Activated CD8-positive, alpha-beta memory T cell treated with anti-CD3 and anti-CD28 coated beads, Interleukin-2, amount 50 U/mL, for 48 hours (primary cell): ENCODE results near the gene DUOX1.
"Not testable (repeated sequence)": the region's sequence is repeated elsewhere in the genome, so short reads cannot be mapped to it uniquely, and the experiment has no call there.

Source experiments
- DNase-seq: peaks from one replicate; pipeline ENCODE4 v3.0.0-alpha.2; 2020

DUOX1 gene

GRCh38 chr15:45121706-45122417 is 7.9 kb upstream of the DUOX1 start:
- no peak for DNase-seq

GRCh38 chr15:45122719-45123118 is 7.1 kb upstream of the DUOX1 start:
- no peak for DNase-seq

- no peak for DNase-seq
Measured at GRCh38 chr15:45123397-45123796, 6.4 kb upstream of the DUOX1 start.

GRCh38 chr15:45126535-45127158 is 3.1 kb upstream of the DUOX1 start:
- DNase-seq = no peak

- DNase-seq = no peak
Measured at GRCh38 chr15:45128971-45129639, 689 bp upstream of the DUOX1 start.

GRCh38 chr15:45130291-45131000 is 652 bp downstream of the DUOX1 start:
- no peak for DNase-seq

GRCh38 chr15:45131510-45131909 is 1.7 kb downstream of the DUOX1 start:
- DNase-seq = no peak

- DNase-seq = no peak
Measured at GRCh38 chr15:45132844-45133560, 3.2 kb downstream of the DUOX1 start.

- no peak for DNase-seq
Measured at GRCh38 chr15:45133561-45133920, 3.7 kb downstream of the DUOX1 start.

GRCh38 chr15:45134046-45134445 is 4.3 kb downstream of the DUOX1 start:
- DNase-seq = no peak

- DNase-seq = no peak
Measured at GRCh38 chr15:45134682-45135604, 5.1 kb downstream of the DUOX1 start.

- DNase-seq = not testable (repeated sequence)
Measured at GRCh38 chr15:45135705-45136377, 6.0 kb downstream of the DUOX1 start.

- DNase-seq = no peak
Measured at GRCh38 chr15:45136378-45136764, 6.6 kb downstream of the DUOX1 start.

GRCh38 chr15:45137703-45138102 is 7.9 kb downstream of the DUOX1 start:
- DNase-seq = no peak

GRCh38 chr15:45138814-45139765 is 9.3 kb downstream of the DUOX1 start:
- DNase-seq = no peak

- DNase-seq = no peak
Measured at GRCh38 chr15:45139770-45140169, 10.0 kb downstream of the DUOX1 start.

GRCh38 chr15:45140557-45141250 is 10.9 kb downstream of the DUOX1 start:
- no peak for DNase-seq

- no peak for DNase-seq
Measured at GRCh38 chr15:45141386-45141785, 11.6 kb downstream of the DUOX1 start.

- no peak for DNase-seq
Measured at GRCh38 chr15:45143056-45143455, 13.3 kb downstream of the DUOX1 start.
